K562 (cell line): ENCODE data around the gene PARS2. TPM values are rescaled to one million over a fixed set of nuclear protein-coding genes. Genes with fewer than 3 reads are reported as not detected.
A peak's percentile ranks its signal among the peaks of the same experiment; 100 is the strongest.

ENCODE experiments used
- CHAMP1 ChIP-seq: fragments of 450-650 bp; IDR thresholded peaks from 2 replicates; pipeline ENCODE4 v1.6.1; 2016; ENCODE audit warnings: mild to moderate bottlenecking
- E2F4 ChIP-seq: sonication (generic); formaldehyde crosslinking; IDR thresholded peaks from 2 replicates; pipeline ENCODE4 v1.8.0; 2022; ENCODE audit warnings: mild to moderate bottlenecking, low read depth, missing genetic modification reagents
- E4F1 ChIP-seq: fragments of 250-450 bp; sonication (Bioruptor Pico); IDR thresholded peaks from 2 replicates; pipeline ENCODE4 v1.5.0; 2021; ENCODE audit warnings: mild to moderate bottlenecking, borderline replicate concordance
- ETS2 ChIP-seq: IDR thresholded peaks from 2 replicates; pipeline ENCODE4 v1.6.1; 2016; ENCODE audit warnings: borderline replicate concordance, missing genetic modification characterization, mild to moderate bottlenecking, moderate library complexity, missing compliant biosample characterization; ENCODE audit not compliant: poor library complexity, severe bottlenecking
- EZH2 ChIP-seq: IDR thresholded peaks from 2 replicates; pipeline ENCODE4 v1.6.1; 2012; ENCODE audit warnings: low read depth, mild to moderate bottlenecking, inconsistent platforms, low read length, borderline replicate concordance
- HDAC3 ChIP-seq: fragments of 450-650 bp; IDR thresholded peaks from 2 replicates; pipeline ENCODE4 v1.6.1; 2018; ENCODE audit warnings: borderline replicate concordance, mild to moderate bottlenecking, moderate library complexity; ENCODE audit not compliant: partially characterized antibody
- JUN ChIP-seq, 2 experiments: sonication (generic) in 1 of 2; formaldehyde crosslinking in 1 of 2; IDR thresholded peaks; 2 replicates each; pipeline versions ENCODE4 v1.6.1 to v1.8.0; 2012 to 2022; ENCODE audit warnings: borderline replicate concordance in 2 of 2, mild to moderate bottlenecking in 2 of 2, improper control_type of control experiment in 1 of 2, low read depth in 1 of 2, low read length in 1 of 2, missing genetic modification reagents in 1 of 2
- MECOM ChIP-seq: fragments of 250-450 bp; sonication (Bioruptor Pico); IDR thresholded peaks from 2 replicates; pipeline ENCODE4 v1.8.0; 2022; ENCODE audit warnings: inconsistent platforms
- MYC ChIP-seq, 2 experiments: fragments of 250-450 bp in 1 of 2; sonication (Bioruptor Pico) in 1 of 2; IDR thresholded peaks; 2 replicates each; pipeline versions ENCODE4 v1.5.1 to v1.6.1; 2012 to 2021; ENCODE audit warnings: low read depth in 2 of 2, borderline replicate concordance in 1 of 2, improper control_type of control experiment in 1 of 2, low read length in 1 of 2, mild to moderate bottlenecking in 1 of 2, moderate library complexity in 1 of 2
- PHB2 ChIP-seq: fragments of 450-650 bp; IDR thresholded peaks from 2 replicates; pipeline ENCODE4 v1.6.1; 2017; ENCODE audit warnings: low read depth
- SAFB ChIP-seq: fragments of 200-400 bp; formaldehyde crosslinking; IDR thresholded peaks from 2 replicates; pipeline ENCODE4 v1.6.1; 2017; ENCODE audit warnings: low read depth, low read length, borderline replicate concordance
- SETDB1 ChIP-seq: IDR thresholded peaks from one replicate; pipeline ENCODE4 v1.6.1; 2012; ENCODE audit warnings: low read length, control low read depth, inconsistent platforms
- SNRNP70 ChIP-seq: fragments of 200-400 bp; formaldehyde crosslinking; optimal IDR thresholded peaks from 2 replicates; pipeline ENCODE3; 2017; ENCODE audit warnings: low read depth, low read length
- SP1 ChIP-seq: sonication (generic); formaldehyde crosslinking; IDR thresholded peaks from 2 replicates; pipeline ENCODE4 v1.8.1; 2022; ENCODE audit warnings: mild to moderate bottlenecking, missing genetic modification reagents
- SRSF1 ChIP-seq: fragments of 200-400 bp; formaldehyde crosslinking; IDR thresholded peaks from 2 replicates; pipeline ENCODE4 v1.6.1; 2017; ENCODE audit warnings: mild to moderate bottlenecking, low read depth, low read length, moderate library complexity
- THAP12 ChIP-seq: fragments of 250-450 bp; sonication (Bioruptor Pico); IDR thresholded peaks from 2 replicates; pipeline ENCODE4 v1.9.0; 2021; ENCODE audit warnings: mild to moderate bottlenecking, inconsistent platforms
- XRCC5 ChIP-seq: fragments of 200-400 bp; formaldehyde crosslinking; IDR thresholded peaks from 2 replicates; pipeline ENCODE4 v1.6.1; 2017; ENCODE audit warnings: low read depth, mild to moderate bottlenecking, low read length
- polyA plus RNA-seq, 8 experiments: library from polyadenylated mRNA; depleted of rRNA in 4 of 8; stranded (reverse) in 5 of 8; unstranded in 3 of 8; fragments of >200 nt; fragmentation: Nextera tagmentation in 2 of 8; fragmentation: Illumina TruSeq in 1 of 8; extraction: Ambion mirVana in 2 of 8; extraction: Trizol in 1 of 8; gene quantifications; 2 replicates each; pipeline versions ENCODE4 v1.2.1 to v1.2.3, GENCODE V29; 2011 to 2014; ENCODE audit warnings: inconsistent platforms in 1 of 8, missing spikeins in 1 of 8
- total RNA-seq, 7 experiments: library from RNA; depleted of rRNA in 6 of 7; stranded (reverse); fragments of >200 nt in 6 of 7; fragmentation: Illumina TruSeq in 2 of 7; extraction: Trizol in 2 of 7; gene quantifications; 2 replicates each; pipeline versions ENCODE4 v1.2.1 to v1.2.3, GENCODE V29; 2011 to 2021; ENCODE audit warnings: low replicate concordance in 1 of 7

Gene PARS2
- total and polyA plus RNA-seq, 9 of the 15 experiments (the other 6 are each of a cell fraction or from before 2014, with no cell fraction given): 6.3 to 12.4 (median 7.9) TPM

GRCh38 chr1:54764133-54764921 lies at the start of gene PARS2 (continued):
- TF ChIP-seq ETS2 (tag): no peak
- peak; percentile 97 for TF ChIP-seq THAP12 (CRISPR knock-in tag)
- no peak for TF ChIP-seq MECOM (CRISPR knock-in tag)
- TF ChIP-seq MYC (IDR thresholded peaks at IDR 0.05; ENCODE audit: low read depth, low read length): peak; percentile 75
- TF ChIP-seq MYC (CRISPR knock-in tag; IDR thresholded peaks at IDR 0.05; ENCODE audit: borderline replicate concordance, low read depth): peak; percentile 93
- TF ChIP-seq HDAC3: no peak
- TF ChIP-seq SNRNP70: no peak
- TF ChIP-seq E2F4 (CRISPR knock-in tag): peak; percentile 50
- TF ChIP-seq CHAMP1: no peak
- no peak for TF ChIP-seq SRSF1
- TF ChIP-seq JUN (IDR thresholded peaks at IDR 0.05; ENCODE audit: borderline replicate concordance, low read depth, low read length): no peak
- no peak; the same call in 1 of the 2 replicates for TF ChIP-seq JUN (CRISPR knock-in tag; IDR thresholded peaks at IDR 0.05; ENCODE audit: borderline replicate concordance)
- TF ChIP-seq XRCC5: peak; percentile 17
- TF ChIP-seq SETDB1: peak; percentile 25
- TF ChIP-seq E4F1 (CRISPR knock-in tag): no peak
- no peak for TF ChIP-seq PHB2
- TF ChIP-seq SP1 (CRISPR knock-in tag): peak; percentile 93
- TF ChIP-seq SAFB: no peak
- no peak for TF ChIP-seq EZH2
